GM18909 (cell line): ENCODE data around the gene EMX1.

ENCODE experiments used
- ATAC-seq: cut with Tn5 transposase; IDR thresholded peaks from one replicate; pipeline ENCODE4 v1.9.1; 2021; ENCODE audit warnings: mild to moderate bottlenecking; ENCODE audit not compliant: unreplicated experiment, poor library complexity

The EMX1 gene

GRCh38 chr2:72917138-72917876, at the start of gene EMX1:
Gene EMX1 (plus strand): TSS chr2:72917519. CDS start chr2:72917853, 334 bp downstream.
- peak; percentile 51 for ATAC-seq

GRCh38 chr2:72871060-72871459, 46.3 kb upstream of the EMX1 start:
- no peak for ATAC-seq

GRCh38 chr2:72871880-72872279, 45.4 kb upstream of the EMX1 start:
- no peak for ATAC-seq

GRCh38 chr2:72883356-72883962, 33.9 kb upstream of the EMX1 start:
- no peak for ATAC-seq

GRCh38 chr2:72886505-72887031, 30.8 kb upstream of the EMX1 start:
- no peak for ATAC-seq

GRCh38 chr2:72887032-72887739, 30.1 kb upstream of the EMX1 start, which contains the start of gene SPR:
Gene SPR (plus strand): TSS chr2:72887408. CDS start chr2:72887433, 25 bp downstream.
- ATAC-seq = peak; percentile 88

- ATAC-seq = peak; percentile 37
Measured at GRCh38 chr2:72887740-72888437, 29.4 kb upstream of the EMX1 start.

- ATAC-seq = no peak
Measured at GRCh38 chr2:72888438-72889202, 28.7 kb upstream of the EMX1 start.

GRCh38 chr2:72889991-72890390, 27.3 kb upstream of the EMX1 start:
- ATAC-seq = no peak

GRCh38 chr2:72891091-72891818, 26.1 kb upstream of the EMX1 start:
- ATAC-seq = no peak

- peak; percentile 67 for ATAC-seq
Measured at GRCh38 chr2:72892506-72893173, 24.7 kb upstream of the EMX1 start.

- ATAC-seq = peak; percentile 75
Measured at GRCh38 chr2:72893594-72894319, 23.6 kb upstream of the EMX1 start.

- ATAC-seq = no peak
Measured at GRCh38 chr2:72894514-72894913, 22.8 kb upstream of the EMX1 start.

- ATAC-seq = no peak
Measured at GRCh38 chr2:72895154-72895553, 22.2 kb upstream of the EMX1 start.

GRCh38 chr2:72895759-72896281, 21.5 kb upstream of the EMX1 start:
- ATAC-seq = no peak

- ATAC-seq = no peak
Measured at GRCh38 chr2:72896446-72896845, 20.9 kb upstream of the EMX1 start.

- ATAC-seq = no peak
Measured at GRCh38 chr2:72897785-72898584, 19.3 kb upstream of the EMX1 start.
